ENCODE measurements around the gene GPX2.

The GPX2 gene

GRCh38 chr14:64960762-64961276 is 18.3 kb upstream of the GPX2 start:
- no peak for DNase-seq (ENCODE audit: low spot score)

- no peak for DNase-seq (ENCODE audit: low spot score)
Observed at GRCh38 chr14:64958743-64959142, 16.2 kb upstream of the GPX2 start.

GRCh38 chr14:64958201-64958600 is 15.7 kb upstream of the GPX2 start:
- no peak for DNase-seq (ENCODE audit: low spot score)

- DNase-seq (ENCODE audit: low spot score), result no peak
Observed at GRCh38 chr14:64956697-64957406, 14.3 kb upstream of the GPX2 start.

GRCh38 chr14:64955297-64955696 is 12.8 kb upstream of the GPX2 start:
- DNase-seq (ENCODE audit: low spot score), result no peak

GRCh38 chr14:64954491-64955240 is 12.1 kb upstream of the GPX2 start:
- no peak for DNase-seq (ENCODE audit: low spot score)

GRCh38 chr14:64953661-64954060 is 11.1 kb upstream of the GPX2 start:
- DNase-seq (ENCODE audit: low spot score), result no peak

- DNase-seq (ENCODE audit: low spot score), result no peak
Observed at GRCh38 chr14:64953310-64953654, 10.7 kb upstream of the GPX2 start.

- no peak for DNase-seq (ENCODE audit: low spot score)
Observed at GRCh38 chr14:64952598-64953309, 10.2 kb upstream of the GPX2 start.

- DNase-seq (ENCODE audit: low spot score), result no peak
Observed at GRCh38 chr14:64951724-64952123, 9.2 kb upstream of the GPX2 start.

GRCh38 chr14:64951291-64951690 is 8.7 kb upstream of the GPX2 start:
- no peak for DNase-seq (ENCODE audit: low spot score)

GRCh38 chr14:64950889-64951288 is 8.3 kb upstream of the GPX2 start:
- DNase-seq (ENCODE audit: low spot score), result no peak

- DNase-seq (ENCODE audit: low spot score), result no peak
Observed at GRCh38 chr14:64948612-64949210, 6.2 kb upstream of the GPX2 start.

GRCh38 chr14:64947710-64948611 is 5.4 kb upstream of the GPX2 start:
- DNase-seq (ENCODE audit: low spot score), result no peak

- DNase-seq (ENCODE audit: low spot score), result no peak
Observed at GRCh38 chr14:64946310-64947045, 3.9 kb upstream of the GPX2 start.

- DNase-seq (ENCODE audit: low spot score), result no peak
Observed at GRCh38 chr14:64945431-64946178, 3.1 kb upstream of the GPX2 start.

GRCh38 chr14:64944861-64945260 is 2.3 kb upstream of the GPX2 start:
- DNase-seq (ENCODE audit: low spot score), result no peak

GRCh38 chr14:64944041-64944440 is 1.5 kb upstream of the GPX2 start:
- DNase-seq (ENCODE audit: low spot score), result no peak

GRCh38 chr14:64943556-64943955 is 1.0 kb upstream of the GPX2 start:
- DNase-seq (ENCODE audit: low spot score), result no peak

- no peak for DNase-seq (ENCODE audit: low spot score)
Observed at GRCh38 chr14:64940336-64940910, 2.1 kb downstream of the GPX2 start.
